ENCODE measurements around the gene BAAT. TPM values are rescaled to one million over a fixed set of nuclear protein-coding genes. Genes with fewer than 3 reads are reported as not detected.

Gene BAAT
- total and polyA plus RNA-seq, 2 of the 13 experiments (the other 11 are each of a cell fraction or from before 2014, with no cell fraction given), result 0.71 to 7.9 TPM

DNA sequence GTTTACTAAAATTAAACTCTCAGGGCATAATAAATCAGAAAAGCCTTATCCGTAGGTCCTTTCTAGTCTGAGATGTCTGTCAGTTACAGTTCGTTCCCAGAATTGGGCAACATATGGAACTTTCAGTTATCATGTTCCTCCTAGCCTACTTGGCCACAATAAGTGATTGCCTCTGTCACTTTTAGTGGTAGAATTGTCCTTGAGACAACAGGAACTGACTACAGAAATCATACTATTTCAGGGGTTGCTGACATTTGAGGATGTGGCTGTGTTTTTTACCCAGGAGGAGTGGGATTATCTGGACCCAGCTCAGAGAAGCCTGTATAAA lies 14.8 kb upstream of the BAAT start:
- H3K79me2 ChIP-seq (ENCODE audit: insufficient read depth, low read length), result peaks cover 86% of the 10 kb centered on the region
- ATAC-seq (no peak), FAIRE-seq (no peak), DNase-seq (ENCODE audit: low spot score) (no peak)
- peaks cover 8 to 58% of the 10 kb centered on the region in 2 experiments for H3K36me3 ChIP-seq (replicated peaks in 1 of 2; ENCODE audit: control insufficient read depth in 1 of 2, insufficient read depth in 2 of 2, low read length in 2 of 2)
- peaks cover 72% of the 10 kb centered on the region for H3K4me1 ChIP-seq (ENCODE audit: insufficient read depth, low read length)
- H3K27me3 ChIP-seq (ENCODE audit: control insufficient read depth in 1 of 2, insufficient read depth in 2 of 2, low read length in 2 of 2), result no peaks in the 10 kb centered on the region; a peak in 1 of 5 replicates
- CTCF ChIA-PET (ENCODE audit: low intra/inter-chr PET ratio, low total read pairs), result no interaction called here
- intact Hi-C loops (cut with micrococcal nuclease; ENCODE audit: unreplicated experiment) (loop anchor here (2.0 to 5.0 kb wide), 2 partner anchors 75 to 133 kb away; partner anchors contain the start of gene RNF20), in situ Hi-C loops (cut with HindIII; ENCODE audit: extremely low pct_ligation_motif_present, low pct_unique_long_range_greater_than_20kb) (loop anchor here (5.0 to 10.0 kb wide), 3 partner anchors 58 to 285 kb away; partner anchors contain the start of gene RNF20)
- H3K9me3 ChIP-seq (ENCODE audit: low read length), result no peaks in the 10 kb centered on the region; the same call in 1 of the 2 replicates
- H3K27ac ChIP-seq (ENCODE audit: extremely low read length, insufficient read depth, low read length), result peak overlapping the region; percentile 55
- WGBS (ENCODE audit: low lambda C conversion rate), result 0% methylated on average over 2 of the region's 2 CpGs
- TF ChIP-seq NFE2 (CRISPR knock-in tag; IDR thresholded peaks at IDR 0.05), result no peak
- TF ChIP-seq ZFP82 (CRISPR knock-in tag; IDR thresholded peaks at IDR 0.05; ENCODE audit: borderline replicate concordance), result 0 out of 2 replicates have a peak, but pooled peaks have one; percentile 18
- peak; percentile 8; the same call in 1 of the 2 replicates for TF ChIP-seq SOX5 (CRISPR knock-in tag; IDR thresholded peaks at IDR 0.05; ENCODE audit: borderline replicate concordance)
- TF ChIP-seq, protein P1, sequence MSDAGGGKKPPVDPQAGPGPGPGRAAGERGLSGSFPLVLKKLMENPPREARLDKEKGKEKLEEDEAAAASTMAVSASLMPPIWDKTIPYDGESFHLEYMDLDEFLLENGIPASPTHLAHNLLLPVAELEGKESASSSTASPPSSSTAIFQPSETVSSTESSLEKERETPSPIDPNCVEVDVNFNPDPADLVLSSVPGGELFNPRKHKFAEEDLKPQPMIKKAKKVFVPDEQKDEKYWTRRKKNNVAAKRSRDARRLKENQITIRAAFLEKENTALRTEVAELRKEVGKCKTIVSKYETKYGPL (CRISPR knock-in tag; IDR thresholded peaks at IDR 0.05), result 0 out of 2 replicates have a peak, but pooled peaks have one; percentile 22
- TF ChIP-seq ZNF766 (CRISPR knock-in tag; IDR thresholded peaks at IDR 0.05; ENCODE audit: borderline replicate concordance), result 0 out of 2 replicates have a peak, but pooled peaks have one; percentile 7
- 0 out of 2 replicates have a peak, but pooled peaks have one; percentile 24 for TF ChIP-seq NKX3-1 (CRISPR knock-in tag; IDR thresholded peaks at IDR 0.05)
- peak; percentile 13; the same call in 1 of the 2 replicates for TF ChIP-seq ELF4 (CRISPR knock-in tag; IDR thresholded peaks at IDR 0.05; ENCODE audit: borderline replicate concordance)
- TF ChIP-seq CEBPG (CRISPR knock-in tag; IDR thresholded peaks at IDR 0.05), result 0 out of 2 replicates have a peak, but pooled peaks have one; percentile 4
- no peak for TF ChIP-seq NFYC (CRISPR knock-in tag; IDR thresholded peaks at IDR 0.05)
- 0 out of 2 replicates have a peak, but pooled peaks have one; percentile 6 for TF ChIP-seq SAP130 (CRISPR knock-in tag; IDR thresholded peaks at IDR 0.05; ENCODE audit: low read depth)
- TF ChIP-seq REPIN1 (CRISPR knock-in tag; IDR thresholded peaks at IDR 0.05; ENCODE audit: borderline replicate concordance, low read depth), result no peak
- peak overlapping the region; percentile 94 for H3K4me2 ChIP-seq (ENCODE audit: low read depth, low read length)
- 0 out of 2 replicates have a peak, but pooled peaks cover 7% of the 10 kb centered on the region for H4K20me1 ChIP-seq (ENCODE audit: insufficient read depth, low read length)
- peak overlapping the region; percentile 81 for H3K9ac ChIP-seq (ENCODE audit: insufficient read depth, low read depth, low read length)
- no TSS peak for BruUV-seq (replicated peaks)
- peak overlapping the region; percentile 82 to 90 (median 86) for H3K4me3 ChIP-seq (replicated peaks in 1 of 3; ENCODE audit: insufficient read depth in 1 of 3, low read depth in 2 of 3, low read length in 3 of 3)
- H2AFZ ChIP-seq (ENCODE audit: low read length), result no peak overlapping the region
- POLR2A ChIA-PET, result interaction anchor here (0.7 to 2.6 kb wide), 8 partner anchors 10 to 371 kb away, joined by 3 to 54 read pairs (median 16); partner anchors contain the start of gene PLPPR1

Measured in HepG2 (cell line).